Peyer's patch (tissue), 4 donors: ENCODE data around the gene XPO4. TPM values are rescaled to one million over a fixed set of nuclear protein-coding genes. Genes with fewer than 3 reads are reported as not detected.
A peak's percentile ranks its signal among the peaks of the same experiment; 100 is the strongest.
"Not testable (repeated sequence)": the region's sequence is repeated elsewhere in the genome, so short reads cannot be mapped to it uniquely, and the experiment has no call there.

ENCODE experiments used
- DNase-seq, 3 donors: peaks; one replicate each; pipeline ENCODE4 v3.0.0-alpha.2; 2017 to 2019
- H3K27ac ChIP-seq, 4 donors: fragments of 200-600 bp; sonication (generic); one replicate each; pipeline ENCODE4 v1.5.1; 2016 to 2019
- H3K27me3 ChIP-seq, 2 donors: fragments of 200-600 bp; sonication (generic); one replicate each; pipeline ENCODE4 v1.5.1; 2019
- H3K36me3 ChIP-seq, 3 donors: fragments of 200-600 bp; sonication (generic); one replicate each; pipeline ENCODE4 v1.5.1; 2016 to 2019
- H3K4me1 ChIP-seq, 4 donors: fragments of 200-600 bp; sonication (generic); one replicate each; pipeline ENCODE4 v1.5.1; 2016 to 2019
- H3K4me3 ChIP-seq, 4 donors: fragments of 200-600 bp; sonication (generic); 1 replicate in 3 of 4; 2 replicates in 1 of 4; pipeline ENCODE4 v1.5.1; 2016 to 2019; ENCODE audit warnings: mild to moderate bottlenecking in 1 of 4
- H3K9me3 ChIP-seq, 4 donors: fragments of 200-600 bp; sonication (generic); one replicate each; pipeline ENCODE4 v1.5.1; 2016 to 2019; ENCODE audit warnings: mild to moderate bottlenecking in 1 of 4
- POLR2A ChIP-seq, 2 donors: fragments of 450-650 bp; IDR thresholded peaks; one replicate each; pipeline ENCODE4 v1.5.1; 2017; ENCODE audit warnings: antibody characterized with exemption in 2 of 2, mild to moderate bottlenecking in 2 of 2, moderate library complexity in 2 of 2
- total RNA-seq, 4 donors: library from RNA; depleted of rRNA; stranded (reverse); fragments of >200 nt; gene quantifications; one replicate each; pipeline ENCODE4 v1.1.0, GENCODE V29; 2016
- TF ChIP-seq, protein P1 (sequence below), 6 experiments: fragments of 450-650 bp in 4 of 6; fragments of 200-600 bp in 2 of 6; sonication (generic) in 1 of 6; IDR thresholded peaks; one replicate each; pipeline ENCODE4 v1.5.1; 2017 to 2019; ENCODE audit warnings: antibody characterized with exemption in 6 of 6, mild to moderate bottlenecking in 3 of 6, moderate library complexity in 1 of 6

The XPO4 gene
- total RNA-seq, 4 donors from 2014 or later, result 9.5 to 26.4 (median 15.7) TPM

GRCh38 chr13:20877902-20878301, 24.6 kb downstream of the XPO4 start:
- Histone ChIP-seq H3K27ac (no peak overlapping the region), H3K4me1 (no peaks in the 10 kb centered on the region), H3K9me3 (no peaks in the 10 kb centered on the region), H3K36me3 (no peaks in the 10 kb centered on the region), H3K4me3 (no peak overlapping the region), H3K27me3 (no peaks in the 10 kb centered on the region)
- no peak for DNase-seq
- TF ChIP-seq, protein P1, sequence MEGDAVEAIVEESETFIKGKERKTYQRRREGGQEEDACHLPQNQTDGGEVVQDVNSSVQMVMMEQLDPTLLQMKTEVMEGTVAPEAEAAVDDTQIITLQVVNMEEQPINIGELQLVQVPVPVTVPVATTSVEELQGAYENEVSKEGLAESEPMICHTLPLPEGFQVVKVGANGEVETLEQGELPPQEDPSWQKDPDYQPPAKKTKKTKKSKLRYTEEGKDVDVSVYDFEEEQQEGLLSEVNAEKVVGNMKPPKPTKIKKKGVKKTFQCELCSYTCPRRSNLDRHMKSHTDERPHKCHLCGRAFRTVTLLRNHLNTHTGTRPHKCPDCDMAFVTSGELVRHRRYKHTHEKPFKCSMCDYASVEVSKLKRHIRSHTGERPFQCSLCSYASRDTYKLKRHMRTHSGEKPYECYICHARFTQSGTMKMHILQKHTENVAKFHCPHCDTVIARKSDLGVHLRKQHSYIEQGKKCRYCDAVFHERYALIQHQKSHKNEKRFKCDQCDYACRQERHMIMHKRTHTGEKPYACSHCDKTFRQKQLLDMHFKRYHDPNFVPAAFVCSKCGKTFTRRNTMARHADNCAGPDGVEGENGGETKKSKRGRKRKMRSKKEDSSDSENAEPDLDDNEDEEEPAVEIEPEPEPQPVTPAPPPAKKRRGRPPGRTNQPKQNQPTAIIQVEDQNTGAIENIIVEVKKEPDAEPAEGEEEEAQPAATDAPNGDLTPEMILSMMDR (IDR thresholded peaks at IDR 0.05), result no peak
- TF ChIP-seq POLR2A (IDR thresholded peaks at IDR 0.05), result no peak

- H3K4me1 ChIP-seq, DNase-seq, H3K27me3 ChIP-seq, H3K36me3 ChIP-seq, H3K9me3 ChIP-seq, H3K4me3 ChIP-seq, H3K27ac ChIP-seq: not testable (repeated sequence)
These were observed 25.7 kb downstream of the XPO4 start for GRCh38 chr13:20876802-20877201.

DNA sequence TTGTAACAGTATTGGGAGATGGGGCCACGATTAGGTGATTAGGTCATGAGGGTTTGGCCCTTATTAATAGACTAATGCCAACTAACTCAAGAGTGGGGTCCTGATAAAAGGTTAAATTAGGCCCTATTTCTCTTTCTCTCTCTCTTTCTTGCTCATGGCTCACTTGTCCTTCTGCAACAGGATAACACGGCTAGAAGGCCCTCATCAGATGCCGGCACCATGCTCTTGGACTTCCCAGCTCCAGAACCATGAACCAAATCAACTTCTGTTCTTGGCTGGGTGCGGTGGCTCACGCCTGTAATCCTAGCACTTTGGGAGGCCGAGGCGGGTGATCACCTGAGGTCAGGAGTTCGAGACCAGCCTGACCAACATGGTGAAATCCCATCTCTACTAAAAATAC, 28.1 kb downstream of the XPO4 start:
- not testable (repeated sequence) for H3K4me1 ChIP-seq, DNase-seq

DNA sequence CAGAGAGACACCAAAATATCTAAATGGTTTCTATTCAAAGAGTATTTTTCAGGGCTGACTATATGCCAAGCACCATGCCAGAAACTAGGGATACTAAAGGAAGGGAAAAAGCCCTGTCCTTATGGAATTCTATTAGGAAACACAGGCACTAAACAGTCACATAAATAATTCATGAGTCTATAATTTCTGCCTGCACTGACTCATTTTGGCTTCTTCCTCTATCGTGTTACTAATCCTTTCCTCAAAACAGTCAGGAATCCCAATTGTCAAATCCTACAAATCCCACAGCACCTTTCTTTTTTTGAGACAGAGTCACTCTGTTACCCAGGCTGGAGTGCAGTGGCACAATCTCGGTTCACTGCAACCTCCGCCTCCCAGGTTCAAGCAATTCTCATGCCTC, 29.2 kb downstream of the XPO4 start:
- Histone ChIP-seq H3K4me1 (no peaks in the 10 kb centered on the region), H3K4me3 (no peak overlapping the region), H3K27me3 (no peaks in the 10 kb centered on the region), H3K9me3 (no peaks in the 10 kb centered on the region), H3K27ac (no peak overlapping the region), H3K36me3 (no peaks in the 10 kb centered on the region)
- DNase-seq, result no peak
- TF ChIP-seq, protein P1 (IDR thresholded peaks at IDR 0.05), result no peak
- TF ChIP-seq POLR2A (IDR thresholded peaks at IDR 0.05), result no peak

More for the DNA sequence above, 28.1 kb downstream of the XPO4 start:
- H3K4me3 ChIP-seq, H3K9me3 ChIP-seq, H3K27me3 ChIP-seq, H3K36me3 ChIP-seq, H3K27ac ChIP-seq: not testable (repeated sequence)

DNA sequence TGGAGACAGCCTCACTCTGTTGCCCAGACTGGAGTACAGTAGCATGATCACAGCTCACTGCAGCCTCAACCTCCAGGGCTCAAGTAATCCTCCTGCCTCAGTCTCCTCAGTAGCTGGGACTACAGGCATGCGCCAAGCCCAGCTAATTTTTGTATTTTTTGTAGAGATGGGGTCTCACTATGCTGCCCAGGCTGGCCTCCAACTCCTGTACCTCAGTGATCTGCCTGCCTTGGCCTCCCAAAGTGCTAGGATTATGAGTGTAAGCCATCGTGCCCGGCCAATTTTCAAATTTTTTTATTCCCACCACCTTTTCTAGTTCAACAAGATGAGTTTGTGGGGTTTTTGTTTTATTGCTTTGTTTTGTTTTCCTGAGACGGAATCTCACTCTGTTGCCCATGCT, 31.7 kb downstream of the XPO4 start:
- no peaks in the 10 kb centered on the region for H3K4me1 ChIP-seq
- no peak overlapping the region for H3K4me3 ChIP-seq
- H3K27me3 ChIP-seq, result no peaks in the 10 kb centered on the region
- H3K27ac ChIP-seq, result no peak overlapping the region
- no peak for DNase-seq
- TF ChIP-seq, protein P1 (IDR thresholded peaks at IDR 0.05), result no peak
- TF ChIP-seq POLR2A (IDR thresholded peaks at IDR 0.05), result no peak
- no peaks in the 10 kb centered on the region for H3K9me3 ChIP-seq
- no peaks in the 10 kb centered on the region for H3K36me3 ChIP-seq

DNA sequence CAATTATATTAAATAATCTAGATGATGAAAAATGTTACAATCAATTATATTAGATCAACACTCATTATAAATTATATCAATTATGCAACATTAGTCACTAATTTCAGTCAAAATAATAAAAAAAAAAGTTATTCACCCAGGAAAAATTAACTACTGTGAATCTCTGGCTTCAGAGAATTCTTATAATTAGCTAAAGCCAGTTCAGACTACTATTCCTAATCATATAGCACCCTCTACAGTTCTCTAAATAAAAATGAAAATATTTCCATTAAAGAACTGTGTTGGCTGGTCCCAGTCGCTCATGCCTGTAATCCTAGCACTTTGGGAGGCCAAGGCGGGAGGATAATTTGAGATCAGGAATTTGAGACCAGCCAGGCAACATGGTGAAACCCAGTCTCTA, 33.0 kb downstream of the XPO4 start:
- H3K9me3 ChIP-seq, result no peaks in the 10 kb centered on the region
- H3K36me3 ChIP-seq, result no peaks in the 10 kb centered on the region
- no peak overlapping the region for H3K4me3 ChIP-seq
- H3K27me3 ChIP-seq, result no peaks in the 10 kb centered on the region
- H3K4me1 ChIP-seq, result no peaks in the 10 kb centered on the region
- no peak for TF ChIP-seq POLR2A (IDR thresholded peaks at IDR 0.05)
- TF ChIP-seq, protein P1 (IDR thresholded peaks at IDR 0.05), result peak in 2 of 6 experiments; percentile 11 to 41
- DNase-seq, result no peak
- H3K27ac ChIP-seq, result no peak overlapping the region

DNA sequence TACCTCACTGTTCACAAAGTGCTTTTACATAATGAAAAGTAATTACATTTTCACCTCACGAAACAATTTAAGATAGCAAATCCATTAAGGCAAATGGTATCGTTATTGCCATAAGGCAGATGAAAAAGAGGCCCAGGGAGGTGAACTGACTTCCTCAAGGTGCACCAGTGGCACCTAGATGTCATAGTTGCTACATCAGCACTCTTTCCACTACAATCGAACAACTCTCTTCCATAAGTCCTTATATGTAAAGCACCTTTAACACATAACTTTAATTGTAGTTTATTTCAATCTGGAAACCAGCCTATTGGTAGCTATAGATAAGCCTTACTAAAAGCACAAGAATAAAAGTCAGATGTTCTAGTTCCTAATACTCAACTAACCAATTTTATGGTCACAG, 35.1 kb downstream of the XPO4 start:
- H3K27ac ChIP-seq, result no peak overlapping the region
- no peaks in the 10 kb centered on the region for H3K36me3 ChIP-seq
- H3K27me3 ChIP-seq, result no peaks in the 10 kb centered on the region
- no peak overlapping the region for H3K4me3 ChIP-seq
- H3K4me1 ChIP-seq, result no peaks in the 10 kb centered on the region
- DNase-seq, result no peak
- no peaks in the 10 kb centered on the region for H3K9me3 ChIP-seq
- TF ChIP-seq, protein P1 (IDR thresholded peaks at IDR 0.05), result no peak
- no peak for TF ChIP-seq POLR2A (IDR thresholded peaks at IDR 0.05)

GRCh38 chr13:20861666-20862065, 40.9 kb downstream of the XPO4 start:
- DNase-seq, H3K4me1 ChIP-seq, H3K9me3 ChIP-seq, H3K27me3 ChIP-seq, H3K27ac ChIP-seq, H3K36me3 ChIP-seq, H3K4me3 ChIP-seq: not testable (repeated sequence)
